ENCODE measurements around the gene CIART.
"Not testable (repeated sequence)": the region's sequence is repeated elsewhere in the genome, so short reads cannot be mapped to it uniquely, and the experiment has no call there.

Gene CIART

DNA sequence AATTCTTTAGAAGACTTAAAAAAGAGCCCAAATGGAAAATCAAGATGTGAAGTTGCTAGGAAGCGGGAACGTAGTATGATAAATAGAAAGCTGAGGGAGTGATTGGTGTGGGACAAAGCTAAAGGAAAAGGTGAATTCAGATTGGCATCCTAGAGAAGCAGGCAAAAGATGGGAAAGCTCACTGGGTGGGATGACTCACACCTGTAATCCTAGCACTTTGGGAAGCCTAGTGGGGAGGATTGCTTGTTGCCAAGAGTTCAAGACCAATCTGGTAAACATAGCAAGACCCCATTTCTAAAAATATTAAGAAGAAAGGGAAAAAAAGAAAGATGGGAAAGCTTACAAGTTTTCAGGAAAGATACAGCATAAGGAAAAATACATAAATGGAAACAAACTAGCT, 13.1 kb downstream of the CIART start:
- CTCF ChIA-PET = interaction anchor here (0.9 to 1.6 kb wide), 3 partner anchors 13 to 237 kb away, joined by 3 read pairs; partner anchors contain the start of gene CIART
- POLR2A ChIA-PET = interaction anchor here (0.6 kb wide), 1 partner anchor 16 kb away, joined by 5 read pairs; no protein-coding TSS in a partner anchor

GRCh38 chr1:150299716-150300115, 17.4 kb downstream of the CIART start:
- ChIA-PET POLR2A (no interaction called here), CTCF (no interaction called here)
- TF ChIP-seq CTCF (IDR thresholded peaks at IDR 0.05; ENCODE audit: control extremely low read depth, extremely low read depth, low read depth, missing control alignments) = no peak
- DNase-seq (ENCODE audit: extremely low spot score) = no peak

More for the DNA sequence above, 13.1 kb downstream of the CIART start:
- TF ChIP-seq CTCF (IDR thresholded peaks at IDR 0.05; ENCODE audit: control extremely low read depth, extremely low read depth, low read depth, missing control alignments) = no peak
- no peak for DNase-seq (ENCODE audit: extremely low spot score)

DNA sequence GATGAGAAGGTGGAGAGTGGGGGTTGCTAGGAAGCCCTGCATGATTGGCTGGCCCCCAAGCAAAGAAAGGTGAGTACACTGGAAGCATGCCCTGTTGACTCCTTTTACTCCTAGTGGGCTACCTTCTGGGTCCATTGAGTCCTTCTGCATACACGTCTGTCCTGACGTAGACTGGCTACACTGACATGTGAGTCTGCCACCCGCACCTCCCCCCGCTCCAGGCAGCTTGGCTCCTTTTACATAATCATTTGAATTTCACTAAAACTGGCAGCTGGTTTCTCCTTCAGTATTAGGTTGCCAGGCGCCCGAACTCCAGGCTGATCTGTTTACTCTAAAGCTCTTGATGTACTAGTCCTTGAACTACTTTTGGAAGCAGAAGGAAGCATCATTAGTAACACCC, 20.0 kb downstream of the CIART start:
- DNase-seq (ENCODE audit: extremely low spot score) = no peak
- CTCF ChIA-PET = interaction anchor here (1.7 to 1.8 kb wide), 2 partner anchors 23 to 46 kb away, joined by 5 to 8 read pairs; no protein-coding TSS in a partner anchor
- POLR2A ChIA-PET = no interaction called here
- no peak for TF ChIP-seq CTCF (IDR thresholded peaks at IDR 0.05; ENCODE audit: control extremely low read depth, extremely low read depth, low read depth, missing control alignments)

- ChIA-PET POLR2A (no interaction called here), CTCF (interaction anchor here (1.7 to 1.8 kb wide), 2 partner anchors 24 to 47 kb away, joined by 5 to 8 read pairs; no protein-coding TSS in a partner anchor)
- DNase-seq (ENCODE audit: extremely low spot score) = no peak
- no peak for TF ChIP-seq CTCF (IDR thresholded peaks at IDR 0.05; ENCODE audit: control extremely low read depth, extremely low read depth, low read depth, missing control alignments)
These were observed 20.5 kb downstream of the CIART start for GRCh38 chr1:150302902-150303301.

DNA sequence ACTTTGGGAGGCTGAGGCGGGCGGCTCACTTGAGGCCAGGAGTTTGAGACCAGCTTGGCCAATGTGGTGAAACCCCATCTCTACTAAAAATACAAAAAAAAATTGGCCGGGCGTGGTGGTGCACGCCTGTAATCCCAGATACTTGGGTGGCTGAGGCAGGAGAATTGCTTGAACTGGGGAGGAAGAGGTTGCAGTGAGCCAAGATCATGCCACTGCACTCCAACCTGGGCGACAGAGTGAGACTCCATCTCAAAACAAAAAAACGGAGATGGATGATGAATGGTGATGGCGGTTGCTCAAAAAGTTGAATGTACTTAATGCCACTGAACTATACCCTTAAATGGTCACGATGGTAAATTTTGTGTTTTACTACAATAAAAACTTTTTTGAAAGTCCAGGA, 26.2 kb downstream of the CIART start:
- POLR2A ChIA-PET; DNase-seq (ENCODE audit: extremely low spot score); CTCF ChIA-PET: not testable (repeated sequence)

DNA sequence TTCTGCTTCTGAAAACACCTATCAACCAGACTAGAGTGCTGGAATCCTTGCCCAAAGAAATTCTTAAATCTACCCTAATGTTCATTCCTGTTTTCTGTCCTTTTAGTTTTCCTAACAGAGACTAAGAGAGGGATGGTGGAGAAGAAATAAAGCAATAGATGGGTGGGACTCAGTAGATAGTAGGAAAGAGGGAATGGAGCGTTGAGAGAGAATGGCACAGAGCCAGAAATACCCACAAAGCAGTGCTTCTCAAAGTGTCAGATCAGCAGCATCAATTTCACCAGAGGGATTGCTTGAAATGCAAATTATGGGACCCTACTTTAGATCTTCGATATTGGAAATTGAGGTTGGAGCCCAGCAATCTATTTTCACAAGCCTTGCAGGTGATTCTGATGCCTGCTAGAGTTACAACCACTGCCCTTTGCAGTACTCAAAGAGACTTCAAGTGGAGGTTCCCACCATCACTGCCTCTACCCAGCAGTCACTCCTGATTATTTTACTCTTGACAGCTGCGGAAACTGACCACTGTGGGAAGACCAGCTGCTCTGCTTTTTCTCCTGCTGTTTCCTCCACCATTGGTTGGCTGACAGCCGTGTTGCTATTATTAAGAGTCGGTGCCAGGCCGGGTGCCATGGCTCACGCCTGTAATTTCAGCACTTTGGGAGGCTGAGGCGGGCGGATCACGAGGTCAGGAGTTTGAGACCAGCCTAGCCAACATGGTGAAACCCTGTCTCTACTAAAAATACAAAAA, 27.6 kb downstream of the CIART start:
- CTCF ChIA-PET = no interaction called here
- no peak for TF ChIP-seq CTCF (IDR thresholded peaks at IDR 0.05; ENCODE audit: control extremely low read depth, extremely low read depth, low read depth, missing control alignments)
- POLR2A ChIA-PET = interaction anchor here (0.6 kb wide), 1 partner anchor 308 kb away, joined by 5 read pairs; no protein-coding TSS in a partner anchor
- no peak for DNase-seq (ENCODE audit: extremely low spot score)

- ChIA-PET CTCF (no interaction called here), POLR2A (interaction anchor here (0.6 kb wide), 1 partner anchor 16 kb away, joined by 5 read pairs; no protein-coding TSS in a partner anchor)
- no peak for TF ChIP-seq CTCF (IDR thresholded peaks at IDR 0.05; ENCODE audit: control extremely low read depth, extremely low read depth, low read depth, missing control alignments)
- no peak for DNase-seq (ENCODE audit: extremely low spot score)
These were observed 29.4 kb downstream of the CIART start for GRCh38 chr1:150311762-150312161.

GRCh38 chr1:150314691-150315090, 32.3 kb downstream of the CIART start:
- CTCF ChIA-PET; DNase-seq (ENCODE audit: extremely low spot score); POLR2A ChIA-PET: not testable (repeated sequence)
